GM23248 (cell line): ENCODE results near the gene PTEN. TPM values are rescaled to one million over a fixed set of nuclear protein-coding genes. Genes with fewer than 3 reads are reported as not detected.
"Not testable (repeated sequence)": the region's sequence is repeated elsewhere in the genome, so short reads cannot be mapped to it uniquely, and the experiment has no call there.

Experiments used
- DNase-seq: peaks from one replicate; pipeline ENCODE4 v3.0.0-alpha.2; 2015
- H2AFZ ChIP-seq: fragments of 200-600 bp; sonication (generic); 2 replicates; pipeline ENCODE4 v1.6.1; 2016; ENCODE audit warnings: antibody characterized with exemption
- H3F3A ChIP-seq: fragments of 200-600 bp; sonication (generic); 2 replicates; pipeline ENCODE4 v1.6.1; 2016; ENCODE audit warnings: mild to moderate bottlenecking, antibody characterized with exemption, mixed run types; ENCODE audit not compliant: insufficient read depth
- H3K27ac ChIP-seq: fragments of 200-600 bp; sonication (generic); 2 replicates; pipeline ENCODE4 v1.5.1; 2016; ENCODE audit warnings: mild to moderate bottlenecking
- H3K27me3 ChIP-seq: fragments of 200-600 bp; sonication (generic); replicated peaks from 2 replicates; pipeline ENCODE4 v1.6.1; 2016; ENCODE audit warnings: mild to moderate bottlenecking; ENCODE audit not compliant: insufficient read depth
- H3K36me3 ChIP-seq: fragments of 200-600 bp; sonication (generic); 2 replicates; pipeline ENCODE4 v1.6.1; 2016; ENCODE audit warnings: low read depth, mild to moderate bottlenecking
- H3K4me1 ChIP-seq: fragments of 200-600 bp; sonication (generic); 2 replicates; pipeline ENCODE4 v1.6.1; 2016; ENCODE audit warnings: mild to moderate bottlenecking; ENCODE audit not compliant: insufficient read depth
- H3K4me2 ChIP-seq: fragments of 200-600 bp; sonication (generic); one replicate; pipeline ENCODE4 v1.6.1; 2016; ENCODE audit warnings: mild to moderate bottlenecking; ENCODE audit not compliant: unreplicated experiment
- H3K4me3 ChIP-seq: fragments of 200-600 bp; sonication (generic); 2 replicates; pipeline ENCODE4 v1.5.1; 2016; ENCODE audit warnings: mild to moderate bottlenecking
- H3K79me2 ChIP-seq: fragments of 200-600 bp; sonication (generic); 2 replicates; pipeline ENCODE4 v1.6.1; 2016; ENCODE audit warnings: mild to moderate bottlenecking; ENCODE audit not compliant: insufficient read depth
- H3K9ac ChIP-seq: fragments of 200-600 bp; sonication (generic); 2 replicates; pipeline ENCODE4 v1.6.1; 2016; ENCODE audit warnings: mild to moderate bottlenecking
- H3K9me2 ChIP-seq: fragments of 200-600 bp; sonication (generic); 2 replicates; pipeline ENCODE4 v1.6.1; 2016; ENCODE audit warnings: mixed run types, mild to moderate bottlenecking, moderate library complexity; ENCODE audit not compliant: insufficient read depth
- H3K9me3 ChIP-seq: fragments of 200-600 bp; sonication (generic); one replicate; pipeline ENCODE4 v1.6.1; 2017; ENCODE audit warnings: low read depth
- H4K20me1 ChIP-seq: fragments of 200-600 bp; sonication (generic); 2 replicates; pipeline ENCODE4 v1.6.0; 2016; ENCODE audit not compliant: insufficient read depth
- EZH2 ChIP-seq: fragments of 200-600 bp; sonication (generic); IDR thresholded peaks from 2 replicates; pipeline ENCODE4 v1.6.1; 2018; ENCODE audit warnings: antibody characterized with exemption, mild to moderate bottlenecking; ENCODE audit not compliant: insufficient read depth, poor library complexity, severe bottlenecking
- EZH2phosphoT487 ChIP-seq: fragments of 200-600 bp; sonication (generic); IDR thresholded peaks from 2 replicates; pipeline ENCODE4 v1.6.1; 2018; ENCODE audit warnings: antibody characterized with exemption, moderate library complexity, mild to moderate bottlenecking, low read depth; ENCODE audit not compliant: insufficient read depth
- WGBS, 2 experiments: methylation state at CpG; one replicate each; pipeline ENCODE4 v1.1.6; 2015 to 2017; ENCODE audit warnings: low lambda C conversion rate in 2 of 2, low coverage in 1 of 2; ENCODE audit errors: missing lambda C conversion rate in 2 of 2; 5-methylcytosine and 5-hydroxymethylcytosine counted together
- in situ Hi-C: fragments of 300-500 bp; cut with MboI; formaldehyde crosslinking; loops from 2 replicates; pipeline ENCODE4 v1.15.0; 2020
- polyA plus RNA-seq: library from polyadenylated mRNA; unstranded; fragments of >200 nt; fragmentation: Nextera tagmentation; extraction: Ambion mirVana; gene quantifications from 2 replicates; pipeline ENCODE4 v1.2.1, GENCODE V29; 2016
- total RNA-seq: library from RNA; depleted of rRNA; stranded (reverse); fragments of >200 nt; shearing (Covaris generic); gene quantifications from 2 replicates; pipeline ENCODE4 v1.2.3, GENCODE V29; 2014

Gene PTEN
- total and polyA plus RNA-seq, 2 experiments from 2014 or later = 35.5 to 93.9 TPM

- H3K4me1 ChIP-seq = peaks cover 12% of the 10 kb centered on the region; the same call in 1 of the 2 replicates
- no peaks in the 10 kb centered on the region for H3K27me3 ChIP-seq
- no peaks in the 10 kb centered on the region for H3K9me3 ChIP-seq
- H3K9ac ChIP-seq = no peak overlapping the region
- in situ Hi-C loops = no loop called here
- WGBS, 2 experiments = 80% methylated on average over 2 of the region's 2 CpGs
- no peaks in the 10 kb centered on the region for H3K9me2 ChIP-seq
- H4K20me1 ChIP-seq = peaks cover 8% of the 10 kb centered on the region
- H3F3A ChIP-seq = peaks cover 25% of the 10 kb centered on the region
- no peak overlapping the region for H3K4me2 ChIP-seq
- peaks cover 18% of the 10 kb centered on the region; the same call in 1 of the 2 replicates for H3K36me3 ChIP-seq
- DNase-seq = no peak
- H3K4me3 ChIP-seq = no peak overlapping the region
- no peak overlapping the region for H2AFZ ChIP-seq
- TF ChIP-seq EZH2phosphoT487 (no peak), EZH2 (no peak)
- H3K79me2 ChIP-seq = peaks cover 100% of the 10 kb centered on the region
- no peak overlapping the region for H3K27ac ChIP-seq
Measured at GRCh38 chr10:87896216-87896615, 32.8 kb downstream of the PTEN start.

GRCh38 chr10:87897957-87898356 is 34.5 kb downstream of the PTEN start:
- H3K4me2 ChIP-seq, H3K27me3 ChIP-seq, H2AFZ ChIP-seq, H3K9me2 ChIP-seq, H3K27ac ChIP-seq, H3K9me3 ChIP-seq, H3K4me3 ChIP-seq, in situ Hi-C loops, H3K4me1 ChIP-seq, H3K9ac ChIP-seq, DNase-seq: not testable (repeated sequence)
- H4K20me1 ChIP-seq = peaks cover 12% of the 10 kb centered on the region
- peaks cover 25% of the 10 kb centered on the region for H3F3A ChIP-seq
- peaks cover 18% of the 10 kb centered on the region; the same call in 1 of the 2 replicates for H3K36me3 ChIP-seq
- H3K79me2 ChIP-seq = peaks cover 100% of the 10 kb centered on the region
- 94 to 98% methylated on average over 8 of the region's 8 CpGs for WGBS, 2 experiments

- H3K27ac ChIP-seq, H3K4me3 ChIP-seq, H3K9me2 ChIP-seq, H2AFZ ChIP-seq, DNase-seq, H3K4me2 ChIP-seq, H3K27me3 ChIP-seq, H3K9ac ChIP-seq, H3K4me1 ChIP-seq, in situ Hi-C loops, H3K9me3 ChIP-seq: not testable (repeated sequence)
- 91 to 93% methylated on average over 8 of the region's 8 CpGs for WGBS, 2 experiments
- H3K79me2 ChIP-seq = peaks cover 100% of the 10 kb centered on the region
- 0 out of 2 replicates have a peak, but pooled peaks cover 13% of the 10 kb centered on the region for H3K36me3 ChIP-seq
- peaks cover 34% of the 10 kb centered on the region for H4K20me1 ChIP-seq
- H3F3A ChIP-seq = 0 out of 2 replicates have a peak, but pooled peaks cover 12% of the 10 kb centered on the region
Measured at GRCh38 chr10:87903396-87903795, 40.0 kb downstream of the PTEN start.

GRCh38 chr10:87913156-87913921 is 49.9 kb downstream of the PTEN start:
- no peak overlapping the region for H3K27ac ChIP-seq
- no peaks in the 10 kb centered on the region for H3K27me3 ChIP-seq
- peaks cover 100% of the 10 kb centered on the region for H3K79me2 ChIP-seq
- peaks cover 26% of the 10 kb centered on the region; the same call in 1 of the 2 replicates for H3F3A ChIP-seq
- peaks cover 64% of the 10 kb centered on the region for H4K20me1 ChIP-seq
- TF ChIP-seq EZH2phosphoT487 = no peak
- TF ChIP-seq EZH2 = no peak
- in situ Hi-C loops = no loop called here
- WGBS, 2 experiments = 100% methylated on average over 2 of the region's 2 CpGs
- no peak overlapping the region for H3K4me2 ChIP-seq
- H3K9me2 ChIP-seq = no peaks in the 10 kb centered on the region
- peaks cover 18% of the 10 kb centered on the region for H3K4me1 ChIP-seq
- no peak for DNase-seq
- peaks cover 4% of the 10 kb centered on the region for H3K9me3 ChIP-seq
- peaks cover 23% of the 10 kb centered on the region for H3K36me3 ChIP-seq
- H2AFZ ChIP-seq = no peak overlapping the region
- H3K4me3 ChIP-seq = no peak overlapping the region
- H3K9ac ChIP-seq = no peak overlapping the region

GRCh38 chr10:87915406-87915805 is 52.0 kb downstream of the PTEN start:
- H3K79me2 ChIP-seq = peaks cover 100% of the 10 kb centered on the region
- H3K9ac ChIP-seq = no peak overlapping the region
- peaks cover 27% of the 10 kb centered on the region; the same call in 1 of the 2 replicates for H3F3A ChIP-seq
- H2AFZ ChIP-seq = no peak overlapping the region
- peaks cover 4% of the 10 kb centered on the region for H3K9me3 ChIP-seq
- WGBS, 2 experiments = 99 to 100% methylated on average over 4 of the region's 4 CpGs
- no peak overlapping the region for H3K4me2 ChIP-seq
- in situ Hi-C loops = no loop called here
- peaks cover 26% of the 10 kb centered on the region for H3K4me1 ChIP-seq
- peaks cover 23% of the 10 kb centered on the region for H3K36me3 ChIP-seq
- peaks cover 57% of the 10 kb centered on the region for H4K20me1 ChIP-seq
- TF ChIP-seq EZH2 = no peak
- TF ChIP-seq EZH2phosphoT487 = no peak
- H3K27ac ChIP-seq = no peak overlapping the region
- no peak overlapping the region for H3K4me3 ChIP-seq
- H3K9me2 ChIP-seq = no peaks in the 10 kb centered on the region
- DNase-seq = no peak
- H3K27me3 ChIP-seq = no peaks in the 10 kb centered on the region
